T-helper 2 cell treated with Interferon-gamma antibody and Interleukin-4, amounts not matched to agents 5 μg/mL and 100 μg/mL, for 36 hours (primary cell): ENCODE results near the gene C16orf74.

Source experiments
- DNase-seq: peaks from one replicate; pipeline ENCODE4 v3.0.0; 2021; ENCODE audit warnings: low spot score
- H3K27ac Mint-ChIP-seq: one replicate; pipeline ENCODE4 v1.8.0; 2021; ENCODE audit warnings: mild to moderate bottlenecking, mixed read lengths
- H3K27me3 Mint-ChIP-seq: one replicate; pipeline ENCODE4 v1.8.0; 2021; ENCODE audit warnings: low read depth, mixed read lengths
- H3K36me3 Mint-ChIP-seq: one replicate; pipeline ENCODE4 v1.8.0; 2021; ENCODE audit warnings: low read depth, mixed read lengths
- H3K4me1 Mint-ChIP-seq: one replicate; pipeline ENCODE4 v1.8.0; 2021; ENCODE audit warnings: low read depth, mixed read lengths
- H3K4me3 Mint-ChIP-seq: one replicate; pipeline ENCODE4 v1.8.0; 2022; ENCODE audit warnings: mild to moderate bottlenecking, moderate library complexity, mixed read lengths
- H3K9me3 Mint-ChIP-seq: one replicate; pipeline ENCODE4 v1.8.0; 2021; ENCODE audit warnings: mixed read lengths

C16orf74 gene

GRCh38 chr16:85783441-85783840 is 32.5 kb upstream of the C16orf74 start:
- Mint-ChIP-seq H3K27me3 (no peaks in the 10 kb centered on the region), H3K36me3 (peaks cover 27% of the 10 kb centered on the region), H3K27ac (no peak overlapping the region), H3K4me3 (no peak overlapping the region), H3K4me1 (no peaks in the 10 kb centered on the region), H3K9me3 (no peaks in the 10 kb centered on the region)
- no peak for DNase-seq

GRCh38 chr16:85782451-85782850 is 31.6 kb upstream of the C16orf74 start:
- peaks cover 28% of the 10 kb centered on the region for H3K36me3 Mint-ChIP-seq
- no peak overlapping the region for H3K4me3 Mint-ChIP-seq
- H3K27ac Mint-ChIP-seq: no peak overlapping the region
- H3K4me1 Mint-ChIP-seq: no peaks in the 10 kb centered on the region
- DNase-seq: no peak
- H3K27me3 Mint-ChIP-seq: no peaks in the 10 kb centered on the region
- H3K9me3 Mint-ChIP-seq: no peaks in the 10 kb centered on the region

- Mint-ChIP-seq H3K4me1 (no peaks in the 10 kb centered on the region), H3K36me3 (peaks cover 26% of the 10 kb centered on the region), H3K27me3 (no peaks in the 10 kb centered on the region), H3K27ac (no peak overlapping the region), H3K9me3 (no peaks in the 10 kb centered on the region), H3K4me3 (no peak overlapping the region)
- no peak for DNase-seq
Measured at GRCh38 chr16:85781695-85782370, 30.9 kb upstream of the C16orf74 start.

GRCh38 chr16:85781156-85781555 is 30.3 kb upstream of the C16orf74 start:
- Mint-ChIP-seq H3K9me3 (no peaks in the 10 kb centered on the region), H3K36me3 (peaks cover 26% of the 10 kb centered on the region), H3K27ac (no peak overlapping the region)

GRCh38 chr16:85780281-85780680 is 29.4 kb upstream of the C16orf74 start:
- no peaks in the 10 kb centered on the region for H3K9me3 Mint-ChIP-seq
- H3K27me3 Mint-ChIP-seq: no peaks in the 10 kb centered on the region
- H3K4me1 Mint-ChIP-seq: no peaks in the 10 kb centered on the region
- no peak overlapping the region for H3K4me3 Mint-ChIP-seq
- H3K36me3 Mint-ChIP-seq: peaks cover 21% of the 10 kb centered on the region
- no peak overlapping the region for H3K27ac Mint-ChIP-seq
- DNase-seq: no peak

More at GRCh38 chr16:85781156-85781555, 30.3 kb upstream of the C16orf74 start:
- Mint-ChIP-seq H3K4me1 (no peaks in the 10 kb centered on the region), H3K27me3 (no peaks in the 10 kb centered on the region), H3K4me3 (no peak overlapping the region)
- DNase-seq: no peak

GRCh38 chr16:85778873-85779272 is 28.0 kb upstream of the C16orf74 start:
- H3K27ac Mint-ChIP-seq: no peak overlapping the region
- H3K4me3 Mint-ChIP-seq: no peak overlapping the region
- no peaks in the 10 kb centered on the region for H3K9me3 Mint-ChIP-seq
- H3K36me3 Mint-ChIP-seq: peaks cover 21% of the 10 kb centered on the region
- DNase-seq: no peak
- H3K27me3 Mint-ChIP-seq: no peaks in the 10 kb centered on the region
- no peaks in the 10 kb centered on the region for H3K4me1 Mint-ChIP-seq

GRCh38 chr16:85777583-85778310 is 26.9 kb upstream of the C16orf74 start:
- H3K4me3 Mint-ChIP-seq: no peak overlapping the region
- H3K27me3 Mint-ChIP-seq: no peaks in the 10 kb centered on the region
- H3K9me3 Mint-ChIP-seq: no peaks in the 10 kb centered on the region
- H3K27ac Mint-ChIP-seq: no peak overlapping the region
- DNase-seq: no peak
- peaks cover 21% of the 10 kb centered on the region for H3K36me3 Mint-ChIP-seq
- no peaks in the 10 kb centered on the region for H3K4me1 Mint-ChIP-seq

- Mint-ChIP-seq H3K4me1 (no peaks in the 10 kb centered on the region), H3K4me3 (no peak overlapping the region), H3K36me3 (peaks cover 15% of the 10 kb centered on the region), H3K27ac (no peak overlapping the region), H3K27me3 (no peaks in the 10 kb centered on the region), H3K9me3 (no peaks in the 10 kb centered on the region)
- no peak for DNase-seq
Measured at GRCh38 chr16:85774811-85775210, 23.9 kb upstream of the C16orf74 start.

- Mint-ChIP-seq H3K4me1 (no peaks in the 10 kb centered on the region), H3K27ac (no peak overlapping the region), H3K9me3 (no peaks in the 10 kb centered on the region), H3K27me3 (no peaks in the 10 kb centered on the region), H3K4me3 (no peak overlapping the region), H3K36me3 (peaks cover 12% of the 10 kb centered on the region)
- no peak for DNase-seq
Measured at GRCh38 chr16:85774136-85774535, 23.2 kb upstream of the C16orf74 start.

GRCh38 chr16:85773044-85773443 is 22.1 kb upstream of the C16orf74 start:
- Mint-ChIP-seq H3K27me3 (no peaks in the 10 kb centered on the region), H3K27ac (no peak overlapping the region), H3K4me1 (no peaks in the 10 kb centered on the region), H3K4me3 (no peak overlapping the region), H3K36me3 (peaks cover 3% of the 10 kb centered on the region), H3K9me3 (no peaks in the 10 kb centered on the region)
- DNase-seq: no peak

- Mint-ChIP-seq H3K9me3 (no peaks in the 10 kb centered on the region), H3K36me3 (no peaks in the 10 kb centered on the region), H3K27me3 (no peaks in the 10 kb centered on the region), H3K27ac (no peak overlapping the region), H3K4me3 (no peak overlapping the region), H3K4me1 (no peaks in the 10 kb centered on the region)
- DNase-seq: no peak
Measured at GRCh38 chr16:85770741-85771140, 19.8 kb upstream of the C16orf74 start.

GRCh38 chr16:85768199-85768598 is 17.3 kb upstream of the C16orf74 start:
- Mint-ChIP-seq H3K36me3 (no peaks in the 10 kb centered on the region), H3K4me3 (no peak overlapping the region), H3K27me3 (peaks cover 1% of the 10 kb centered on the region), H3K9me3 (no peaks in the 10 kb centered on the region), H3K27ac (no peak overlapping the region), H3K4me1 (no peaks in the 10 kb centered on the region)
- no peak for DNase-seq

GRCh38 chr16:85767531-85767930 is 16.6 kb upstream of the C16orf74 start:
- Mint-ChIP-seq H3K4me1 (no peaks in the 10 kb centered on the region), H3K4me3 (no peak overlapping the region), H3K9me3 (no peaks in the 10 kb centered on the region), H3K36me3 (no peaks in the 10 kb centered on the region), H3K27ac (no peak overlapping the region), H3K27me3 (peaks cover 1% of the 10 kb centered on the region)
- DNase-seq: no peak

GRCh38 chr16:85765767-85766166 is 14.9 kb upstream of the C16orf74 start:
- Mint-ChIP-seq H3K27ac (no peak overlapping the region), H3K36me3 (no peaks in the 10 kb centered on the region), H3K4me3 (no peak overlapping the region), H3K27me3 (peaks cover 1% of the 10 kb centered on the region), H3K4me1 (no peaks in the 10 kb centered on the region), H3K9me3 (no peaks in the 10 kb centered on the region)
- DNase-seq: no peak
